HG02938 (cell line): ENCODE data around the gene HS1BP3.

Experiments used
- ATAC-seq: cut with Tn5 transposase; IDR thresholded peaks from one replicate; pipeline ENCODE4 v1.9.1; 2021; ENCODE audit warnings: mild to moderate bottlenecking, moderate library complexity; ENCODE audit not compliant: unreplicated experiment

The HS1BP3 gene

DNA sequence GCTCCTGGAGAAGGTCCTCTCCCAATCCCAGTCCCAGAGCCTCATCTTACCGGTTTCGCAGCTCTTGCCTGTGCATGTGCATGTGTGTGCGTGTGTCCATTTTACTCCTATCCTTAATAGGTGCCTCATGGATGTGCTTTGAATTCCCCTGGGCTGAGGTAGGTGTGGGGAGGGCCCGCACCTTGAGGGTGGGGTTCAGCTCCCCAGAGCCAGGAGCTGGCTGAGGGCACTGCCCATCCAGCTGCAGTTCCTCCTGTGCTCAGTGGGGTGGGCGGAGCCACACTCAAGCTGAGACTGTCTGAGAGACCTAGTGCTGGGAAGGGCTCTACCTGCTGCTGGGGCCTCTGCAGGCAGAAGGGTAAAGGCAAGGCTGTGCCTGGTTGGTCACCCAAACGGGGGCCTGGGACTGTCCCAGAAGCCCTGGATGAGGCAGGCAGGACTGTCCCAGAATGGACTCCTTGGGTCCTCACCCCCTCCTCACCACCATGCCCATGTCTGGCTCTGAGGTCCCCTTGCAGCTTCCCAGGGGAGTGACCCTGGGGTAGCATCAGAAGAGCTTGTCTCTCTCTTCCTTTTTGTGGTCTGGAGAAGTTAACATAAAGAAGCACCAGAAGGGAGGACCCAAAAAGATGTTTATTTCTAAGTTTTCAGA, 24.9 kb upstream of the HS1BP3 start:
- peak; percentile 51 for ATAC-seq

DNA sequence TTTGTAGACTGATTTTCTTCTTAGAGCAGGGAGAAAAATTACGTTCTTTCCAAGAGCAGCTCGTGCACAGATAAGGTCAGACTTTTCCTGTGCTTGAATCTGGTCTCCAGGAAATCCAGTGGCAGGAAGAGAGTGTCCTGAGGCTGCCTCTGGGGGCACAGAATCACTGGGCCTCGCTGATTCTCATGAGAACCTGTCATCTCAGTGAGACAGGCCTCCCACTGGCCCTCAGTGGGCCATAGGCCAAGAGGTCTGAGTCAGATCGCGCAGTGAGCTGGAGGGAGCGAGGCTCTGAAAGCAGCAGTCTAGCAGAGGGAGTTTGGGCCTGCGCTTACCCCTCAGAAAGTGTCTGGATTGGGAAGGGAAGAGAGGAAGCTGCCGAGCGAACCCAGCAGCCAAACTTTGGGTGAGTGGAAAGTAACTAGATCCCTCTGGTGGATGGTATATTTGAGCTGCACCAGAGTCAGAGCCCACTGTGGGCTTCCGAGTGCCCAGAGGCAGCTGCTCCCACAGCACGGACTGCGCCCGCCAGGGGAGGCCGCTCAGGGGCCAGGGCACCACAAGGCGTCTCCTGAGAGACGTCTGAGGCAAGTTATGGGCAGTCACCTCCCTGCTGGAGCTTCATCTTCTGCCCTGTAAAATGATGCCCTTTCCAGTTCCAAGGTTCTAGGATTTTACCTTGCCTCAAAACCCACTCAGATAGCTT, 24.2 kb upstream of the HS1BP3 start:
- ATAC-seq: no peak

DNA sequence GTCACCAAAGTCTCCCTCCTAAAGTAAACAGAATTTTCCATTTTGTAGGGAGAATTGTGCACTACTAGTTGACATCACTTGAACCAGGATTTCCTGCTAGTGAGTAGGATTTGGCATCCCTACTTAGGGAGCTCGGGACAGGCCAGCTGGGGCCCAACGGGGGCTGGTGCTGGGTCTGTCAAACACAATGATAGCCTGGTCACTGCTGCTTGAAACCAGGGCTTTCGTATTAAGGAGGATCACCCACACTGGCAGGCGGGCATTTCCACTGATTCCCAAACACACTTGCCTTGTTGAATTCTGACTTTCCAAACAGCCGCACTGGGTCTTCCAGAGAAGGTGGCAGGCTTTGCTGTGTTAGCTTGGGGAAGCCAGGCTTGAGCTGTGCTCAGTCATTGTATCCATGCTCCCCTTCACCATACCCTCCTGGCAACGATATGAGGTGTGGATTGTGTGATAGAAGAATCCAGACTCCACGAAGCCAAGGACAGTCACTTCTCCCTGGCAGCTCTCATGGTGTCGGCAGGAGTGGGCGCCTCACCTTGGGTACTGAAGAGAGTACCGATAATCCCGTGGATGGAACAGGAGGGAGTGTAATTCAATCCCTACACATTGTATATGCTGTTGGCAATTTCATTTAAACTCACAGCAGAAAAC, 23.5 kb upstream of the HS1BP3 start:
- no peak for ATAC-seq

DNA sequence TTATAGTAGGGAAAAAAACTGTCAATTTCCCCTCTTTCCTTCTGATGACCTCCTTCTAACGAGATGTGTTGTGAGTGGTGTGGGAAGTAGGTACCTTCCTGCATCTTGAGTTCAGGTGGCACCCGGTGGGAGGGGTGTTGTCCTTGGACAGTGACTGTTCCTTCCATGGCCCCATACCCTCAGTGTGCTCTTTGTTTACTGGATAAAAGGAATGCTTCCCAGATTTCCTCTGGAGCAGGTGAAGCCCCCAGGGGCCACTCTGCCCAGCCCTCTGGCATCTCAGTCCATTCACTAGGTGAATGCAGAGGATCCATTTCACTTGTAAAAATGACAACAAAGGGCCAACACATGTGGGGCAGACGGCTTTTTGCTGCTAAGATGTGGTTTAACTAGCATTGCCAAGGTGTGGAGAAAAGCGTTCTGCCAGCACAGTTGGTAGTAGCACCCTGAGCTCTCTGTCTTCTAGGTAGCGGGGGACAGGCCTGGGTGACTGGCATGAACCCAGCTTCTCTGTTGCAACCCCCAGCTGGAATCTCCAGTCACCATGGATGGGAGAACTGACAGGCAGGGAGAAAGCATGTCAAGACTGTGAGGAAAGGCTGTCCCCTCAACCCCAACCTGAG, 22.9 kb upstream of the HS1BP3 start:
- no peak for ATAC-seq

DNA sequence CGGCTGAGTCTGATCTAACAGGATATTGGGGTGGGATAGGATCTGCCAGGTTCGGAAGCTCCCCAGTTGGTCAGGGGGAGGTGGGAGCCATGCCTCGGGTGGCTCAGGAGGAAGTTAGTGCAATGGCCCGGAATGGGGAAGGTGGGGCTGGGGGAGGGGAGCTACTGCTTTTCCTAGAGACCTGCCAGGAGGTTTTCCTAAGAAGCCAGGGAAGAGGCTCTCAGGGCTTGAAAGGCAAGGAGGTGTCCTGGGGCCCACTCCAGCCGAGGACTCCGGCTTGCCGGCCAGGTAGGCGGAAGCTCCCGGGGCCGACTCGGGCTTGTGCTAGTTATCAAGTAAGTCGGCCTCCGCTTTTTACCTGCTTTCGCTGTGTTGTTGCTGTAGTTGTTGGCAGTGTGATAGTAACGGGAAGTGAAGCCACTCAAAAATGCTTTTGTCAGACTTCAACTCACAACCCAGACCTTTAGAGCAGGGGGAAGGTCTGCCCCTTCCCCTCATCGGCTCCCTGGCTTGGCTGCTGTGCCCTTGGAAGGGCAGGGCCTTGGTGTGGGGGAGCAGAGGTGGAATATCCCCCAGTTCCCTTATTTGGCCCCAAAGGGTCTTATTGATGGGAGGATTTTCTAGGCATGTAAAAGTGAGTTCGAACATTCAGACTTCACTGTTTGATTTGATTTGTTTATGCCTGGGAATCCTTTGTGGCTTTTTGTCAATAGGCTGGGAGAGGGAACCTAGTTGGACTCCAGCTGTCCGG, 21.5 kb upstream of the HS1BP3 start:
- ATAC-seq: no peak

DNA sequence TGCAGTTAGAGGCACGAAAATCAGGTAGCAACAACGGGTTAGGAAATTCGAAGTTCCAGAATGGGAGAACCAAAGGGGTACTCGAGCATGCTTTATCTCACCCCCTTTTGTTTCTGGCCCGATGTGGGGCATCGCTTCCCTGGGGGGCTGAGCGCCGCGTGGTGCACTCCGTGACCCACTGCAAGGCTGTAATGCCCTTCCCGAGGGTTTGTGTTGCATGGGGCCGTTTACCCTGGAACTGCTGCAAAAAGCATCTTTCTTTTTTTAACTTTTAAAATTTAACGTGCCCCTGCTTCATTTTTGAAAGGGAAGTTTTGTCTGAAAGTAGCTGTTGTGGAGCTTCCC, 20.8 kb upstream of the HS1BP3 start:
- no peak for ATAC-seq

DNA sequence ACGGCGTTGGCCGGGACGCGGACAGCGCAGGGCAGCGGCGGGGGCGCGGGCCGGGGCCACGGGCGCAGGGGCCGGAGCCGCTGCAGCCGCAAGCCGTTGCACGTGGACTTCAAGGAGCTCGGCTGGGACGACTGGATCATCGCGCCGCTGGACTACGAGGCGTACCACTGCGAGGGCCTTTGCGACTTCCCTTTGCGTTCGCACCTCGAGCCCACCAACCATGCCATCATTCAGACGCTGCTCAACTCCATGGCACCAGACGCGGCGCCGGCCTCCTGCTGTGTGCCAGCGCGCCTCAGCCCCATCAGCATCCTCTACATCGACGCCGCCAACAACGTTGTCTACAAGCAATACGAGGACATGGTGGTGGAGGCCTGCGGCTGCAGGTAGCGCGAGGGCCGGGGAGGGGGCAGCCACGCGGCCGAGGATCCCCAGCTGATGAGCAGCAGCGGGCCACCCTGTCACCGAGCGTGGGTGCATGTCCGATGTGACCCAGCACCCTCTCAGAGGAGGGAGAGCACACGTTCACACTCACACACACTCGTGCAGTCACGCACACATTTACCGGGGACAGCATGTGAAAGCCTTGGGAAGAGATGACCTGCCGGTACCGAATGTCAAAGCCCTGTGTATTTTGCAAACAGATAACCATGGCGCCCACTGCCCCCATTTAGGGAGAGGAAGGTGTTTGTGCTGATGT, 20.3 kb upstream of the HS1BP3 start:
- ATAC-seq: no peak

DNA sequence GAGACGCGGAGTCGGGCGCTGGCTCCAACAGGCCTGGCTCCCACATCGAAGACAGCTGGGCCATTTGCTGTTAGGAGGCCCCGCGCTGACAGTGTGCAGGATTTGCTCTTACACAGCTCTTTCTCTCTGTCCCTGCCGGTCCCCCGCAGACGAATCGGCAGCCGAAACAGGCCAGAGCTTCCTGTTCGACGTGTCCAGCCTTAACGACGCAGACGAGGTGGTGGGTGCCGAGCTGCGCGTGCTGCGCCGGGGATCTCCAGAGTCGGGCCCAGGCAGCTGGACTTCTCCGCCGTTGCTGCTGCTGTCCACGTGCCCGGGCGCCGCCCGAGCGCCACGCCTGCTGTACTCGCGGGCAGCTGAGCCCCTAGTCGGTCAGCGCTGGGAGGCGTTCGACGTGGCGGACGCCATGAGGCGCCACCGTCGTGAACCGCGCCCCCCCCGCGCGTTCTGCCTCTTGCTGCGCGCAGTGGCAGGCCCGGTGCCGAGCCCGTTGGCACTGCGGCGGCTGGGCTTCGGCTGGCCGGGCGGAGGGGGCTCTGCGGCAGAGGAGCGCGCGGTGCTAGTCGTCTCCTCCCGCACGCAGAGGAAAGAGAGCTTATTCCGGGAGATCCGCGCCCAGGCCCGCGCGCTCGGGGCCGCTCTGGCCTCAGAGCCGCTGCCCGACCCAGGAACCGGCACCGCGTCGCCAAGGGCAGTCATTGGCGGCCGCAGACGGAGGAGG, 19.6 kb upstream of the HS1BP3 start:
- ATAC-seq: no peak

DNA sequence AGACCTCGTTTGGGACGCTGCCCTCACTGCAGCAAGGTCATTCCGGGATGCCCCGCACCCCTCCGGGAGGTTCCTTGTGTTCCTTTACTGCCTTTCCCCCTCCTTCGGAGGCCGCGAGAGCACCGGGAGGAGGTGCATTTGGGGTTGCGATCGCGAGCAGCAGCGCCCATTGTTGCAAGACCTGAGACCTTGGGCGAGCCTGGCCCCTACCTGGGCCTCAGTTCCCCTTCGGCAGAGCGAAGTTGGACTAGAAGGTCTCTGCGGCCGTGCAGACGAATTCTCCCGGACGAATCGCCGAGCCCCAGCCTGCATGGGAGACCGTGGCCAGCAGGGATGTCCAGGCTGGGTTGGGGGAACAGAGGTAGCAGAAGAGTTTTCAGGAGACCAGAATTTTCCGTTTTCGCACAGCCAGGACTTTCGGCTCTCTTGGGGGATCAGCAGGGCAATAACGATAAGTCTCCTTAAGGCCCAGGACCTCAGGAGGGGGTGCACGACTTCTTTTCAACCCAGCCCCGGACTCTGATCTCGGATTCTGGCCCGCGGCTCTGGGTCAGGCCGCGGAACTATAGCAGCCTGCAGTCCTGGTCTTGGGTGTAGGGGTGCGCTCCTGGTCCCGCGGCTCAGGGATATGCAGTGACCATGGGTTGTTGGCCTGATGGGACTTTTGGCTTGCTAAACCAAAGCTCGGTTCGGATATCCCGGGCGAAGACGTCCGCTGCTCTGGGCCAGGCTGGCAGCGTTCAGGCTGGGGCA, 18.8 kb upstream of the HS1BP3 start:
- no peak for ATAC-seq

DNA sequence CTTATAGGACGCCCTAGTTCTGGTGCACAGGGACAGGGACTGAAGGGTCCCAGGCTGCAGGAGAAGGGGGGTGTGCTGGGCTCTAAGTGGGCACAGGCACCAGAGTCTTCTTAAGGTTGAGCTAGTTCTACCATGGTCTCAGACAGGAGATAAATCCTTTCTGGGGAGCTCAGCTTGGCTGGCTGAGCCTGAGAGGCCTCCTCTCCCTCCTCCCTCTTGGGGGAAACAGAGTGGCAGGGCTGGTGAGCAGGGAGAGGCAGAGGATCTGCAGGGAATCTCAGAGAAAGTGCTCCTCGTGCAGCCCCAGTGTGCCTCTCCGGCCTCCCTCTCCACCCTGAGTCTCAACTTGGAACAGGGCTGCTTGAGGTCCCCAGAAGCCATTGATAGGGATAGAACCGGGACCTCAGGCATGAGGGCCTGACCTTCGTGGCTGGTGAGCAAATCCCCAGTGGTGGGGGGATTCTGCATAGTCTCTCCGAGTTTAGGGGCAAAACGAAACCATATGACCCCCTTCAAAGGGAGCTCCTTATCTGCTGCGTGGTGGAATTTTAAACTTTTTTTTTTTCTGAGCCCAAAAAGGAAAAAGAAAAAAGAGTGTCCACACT, 18.1 kb upstream of the HS1BP3 start:
- no peak for ATAC-seq

DNA sequence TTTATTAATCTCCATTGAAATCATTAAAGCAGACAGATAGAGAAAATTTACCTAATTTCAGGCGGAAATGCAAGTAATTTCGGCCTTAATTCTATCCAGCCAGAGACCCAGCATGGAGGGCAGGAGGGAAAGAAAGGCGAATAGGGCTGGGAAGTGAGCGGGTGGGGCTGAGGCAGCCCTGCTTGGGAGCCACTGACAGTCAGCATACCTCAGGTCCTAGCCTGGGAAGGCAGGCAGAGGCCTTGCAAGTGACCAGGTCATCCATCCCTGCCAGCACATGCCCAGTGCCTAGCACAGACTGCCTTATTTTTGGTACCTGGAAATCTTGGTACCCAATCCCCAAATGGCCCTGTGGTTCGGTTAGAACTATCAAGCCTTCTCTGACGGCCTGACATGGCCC, 17.6 kb upstream of the HS1BP3 start:
- no peak for ATAC-seq

DNA sequence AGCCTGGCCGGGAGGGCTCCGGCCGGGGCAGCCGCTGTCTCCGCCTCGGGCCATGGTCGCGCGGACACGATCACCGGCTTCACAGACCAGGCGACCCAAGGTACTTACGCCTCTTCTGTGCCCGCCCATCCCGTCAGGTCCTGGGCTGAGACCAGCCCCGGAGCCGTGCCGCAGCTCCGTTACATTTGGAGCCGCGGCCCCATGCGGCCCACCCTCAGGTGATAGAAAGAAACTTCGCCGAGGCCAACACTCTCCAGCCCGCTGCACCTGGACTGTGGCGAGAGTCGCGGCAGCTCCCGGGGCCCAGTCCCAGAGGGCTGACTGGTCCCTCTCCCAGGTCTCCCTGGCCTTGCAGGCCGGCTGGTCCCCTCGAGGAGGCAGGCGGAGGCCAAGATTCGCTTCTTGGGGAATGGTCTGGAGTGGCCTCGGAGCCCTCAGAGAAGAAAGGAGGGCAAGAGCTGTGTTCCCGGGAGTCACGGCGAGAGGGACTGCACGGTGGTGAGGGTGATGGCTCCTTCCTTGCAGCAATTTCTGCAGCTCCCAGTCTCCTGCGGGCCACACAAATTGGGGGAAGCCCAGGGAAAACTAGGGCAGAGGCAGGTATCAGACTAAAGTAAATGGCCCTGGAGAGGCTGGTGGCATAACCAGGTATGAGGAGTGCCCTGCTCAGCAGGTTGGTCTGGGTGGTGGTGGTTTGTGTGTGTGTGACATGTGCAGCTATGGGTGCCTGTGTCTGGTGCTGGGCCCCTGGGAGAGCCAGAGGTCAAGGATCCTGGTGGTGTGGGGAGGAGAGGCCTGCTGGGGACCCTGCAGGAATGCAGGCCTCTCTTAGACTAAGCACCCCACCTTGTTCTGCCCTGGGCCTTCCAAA, 16.9 kb upstream of the HS1BP3 start:
- ATAC-seq: no peak

DNA sequence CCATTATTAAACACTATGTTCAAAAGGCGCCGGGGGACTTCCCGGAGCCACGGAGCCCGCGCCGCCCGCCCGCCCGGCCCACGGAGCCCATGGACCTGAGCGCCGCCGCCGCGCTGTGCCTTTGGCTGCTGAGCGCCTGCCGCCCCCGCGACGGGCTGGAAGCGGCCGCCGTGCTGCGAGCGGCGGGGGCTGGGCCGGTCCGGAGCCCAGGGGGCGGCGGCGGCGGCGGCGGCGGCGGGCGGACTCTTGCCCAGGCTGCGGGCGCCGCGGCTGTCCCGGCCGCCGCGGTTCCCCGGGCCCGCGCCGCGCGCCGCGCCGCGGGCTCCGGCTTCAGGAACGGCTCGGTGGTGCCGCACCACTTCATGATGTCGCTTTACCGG, 16.2 kb upstream of the HS1BP3 start:
- no peak for ATAC-seq

DNA sequence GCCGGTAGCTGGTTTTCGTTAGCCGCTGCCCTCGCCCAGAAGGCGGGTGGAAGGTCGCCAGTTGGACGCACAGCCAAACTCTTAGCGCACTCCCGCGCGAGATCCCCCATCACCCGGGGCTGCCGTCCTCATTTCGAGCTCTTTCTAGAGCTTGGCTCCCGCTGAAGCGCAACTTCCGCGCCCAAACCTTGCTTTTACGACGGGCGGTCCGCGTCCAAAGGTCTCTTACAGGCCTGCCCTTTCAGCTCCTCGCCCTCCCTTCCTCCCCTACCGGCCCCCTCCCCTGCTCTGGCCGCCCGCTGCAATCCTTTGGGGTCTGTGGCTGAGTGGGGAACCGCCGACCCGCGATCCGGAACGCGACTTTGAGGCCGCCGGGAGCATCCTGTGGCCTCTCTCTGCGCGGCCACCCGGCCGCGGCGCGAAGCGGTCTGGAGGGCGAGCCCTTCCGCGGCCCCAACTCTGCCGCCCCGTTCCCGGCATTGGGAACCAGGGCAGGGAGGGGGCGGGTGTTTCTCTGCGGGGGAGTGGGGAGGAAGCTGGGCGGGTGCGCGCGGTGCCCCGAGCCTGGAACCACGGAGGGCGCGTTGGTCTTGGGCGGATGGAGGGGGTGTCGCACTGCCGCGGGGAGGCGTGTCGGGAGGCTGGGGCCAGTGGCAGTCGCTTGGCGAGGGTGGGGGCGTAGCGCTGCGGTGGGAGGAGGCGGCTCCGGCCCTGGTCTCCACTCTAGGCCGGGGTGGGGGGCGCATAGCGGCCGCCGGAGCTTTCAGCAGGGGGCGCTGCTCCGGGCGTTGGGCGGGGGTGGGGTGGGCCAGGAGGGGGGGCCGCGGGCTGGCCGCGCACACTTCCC, 15.6 kb upstream of the HS1BP3 start, which contains the start of gene GDF7:
Gene GDF7 (plus strand): TSS at position 841 of the 847 bp plus-strand sequence. CDS start 96 bp downstream, outside the sequence.
- ATAC-seq: no peak

DNA sequence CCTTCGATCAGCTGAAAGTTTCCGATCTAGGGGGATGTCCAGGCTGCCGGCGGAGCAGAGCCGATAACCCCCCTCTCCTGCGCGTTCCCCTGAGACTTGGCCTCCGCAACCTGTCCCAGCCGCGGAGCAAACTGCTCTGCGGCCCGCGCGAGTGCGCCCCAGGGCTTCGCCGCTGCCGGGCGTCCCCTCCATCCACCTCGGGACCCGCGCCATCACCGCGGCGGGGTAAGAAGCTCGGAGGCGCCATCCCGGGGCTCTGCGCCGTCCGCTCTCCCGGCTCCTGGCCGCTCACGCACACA, 15.1 kb upstream of the HS1BP3 start:
- no peak for ATAC-seq

DNA sequence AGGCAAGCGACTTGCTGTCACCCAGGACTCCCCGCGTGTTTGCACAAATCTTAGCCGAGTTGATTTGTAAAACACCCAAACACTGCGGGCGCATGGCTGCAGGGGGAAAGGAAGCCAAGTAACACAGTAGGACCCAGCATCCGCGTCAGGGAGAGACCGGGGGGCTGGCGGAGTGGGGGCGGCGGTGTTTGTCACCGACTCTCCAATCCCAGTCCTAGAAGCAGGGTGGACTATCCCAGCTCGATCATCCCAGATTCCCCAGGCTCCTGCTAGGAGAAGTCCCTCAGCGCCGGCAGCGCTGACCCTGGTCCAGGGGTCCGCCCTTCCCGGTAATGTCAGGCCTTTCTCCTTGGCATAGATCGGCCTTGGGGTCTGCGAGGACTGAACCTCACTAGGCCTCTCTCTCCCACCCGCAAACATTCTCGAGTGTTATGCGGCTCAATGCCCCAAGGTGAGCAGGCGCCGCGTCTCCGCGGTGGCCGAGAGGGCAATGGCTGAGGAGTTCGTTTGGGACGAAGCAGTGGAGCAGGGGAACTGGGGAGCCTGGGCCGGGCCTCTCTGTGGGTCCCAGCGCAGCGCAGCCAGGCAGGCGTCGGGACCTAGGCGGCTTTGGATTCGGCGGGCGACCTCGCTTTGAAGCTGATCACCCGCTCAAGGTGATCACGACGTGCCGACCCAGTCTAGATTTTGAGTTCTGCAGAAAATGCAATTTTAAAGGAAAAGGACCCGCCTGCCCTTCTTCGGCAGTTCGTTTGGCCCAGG, 14.5 kb upstream of the HS1BP3 start:
- ATAC-seq: no peak
